Measurements from ENCODE around the gene NTMT1.

DNA sequence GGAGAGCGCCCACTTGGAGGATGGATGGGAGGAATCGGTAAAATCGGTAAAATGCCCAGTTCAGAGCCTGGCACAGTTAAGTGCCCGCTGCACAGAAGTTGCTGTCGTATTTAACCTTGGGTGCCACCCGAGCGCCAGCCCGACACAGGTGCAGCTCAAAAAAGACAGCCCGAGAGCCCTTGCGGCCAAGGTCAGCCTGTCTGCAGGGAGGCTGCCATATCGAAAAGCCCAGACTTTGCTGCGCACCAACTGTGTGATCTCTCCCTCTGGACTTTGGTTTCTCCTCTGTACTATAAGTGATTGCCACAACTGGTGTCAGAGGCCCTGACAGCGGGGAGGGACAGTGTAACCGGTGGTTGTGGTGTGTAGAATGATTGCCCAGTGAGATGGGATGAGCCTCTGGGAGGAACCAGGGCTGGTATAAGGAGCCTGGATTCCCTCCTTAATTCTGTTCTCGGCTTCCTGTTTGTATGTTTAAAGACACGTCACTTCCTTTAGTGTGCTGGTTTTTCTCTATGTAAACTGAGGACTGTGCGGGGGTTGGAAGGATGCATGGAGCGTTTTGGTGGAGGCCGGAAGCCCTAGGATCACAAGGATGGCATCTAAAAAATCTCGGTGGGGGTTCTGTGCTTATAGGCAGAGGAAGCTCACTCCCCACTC is 792 bp downstream of the NTMT1 start:
- TF ChIP-seq, protein P1, sequence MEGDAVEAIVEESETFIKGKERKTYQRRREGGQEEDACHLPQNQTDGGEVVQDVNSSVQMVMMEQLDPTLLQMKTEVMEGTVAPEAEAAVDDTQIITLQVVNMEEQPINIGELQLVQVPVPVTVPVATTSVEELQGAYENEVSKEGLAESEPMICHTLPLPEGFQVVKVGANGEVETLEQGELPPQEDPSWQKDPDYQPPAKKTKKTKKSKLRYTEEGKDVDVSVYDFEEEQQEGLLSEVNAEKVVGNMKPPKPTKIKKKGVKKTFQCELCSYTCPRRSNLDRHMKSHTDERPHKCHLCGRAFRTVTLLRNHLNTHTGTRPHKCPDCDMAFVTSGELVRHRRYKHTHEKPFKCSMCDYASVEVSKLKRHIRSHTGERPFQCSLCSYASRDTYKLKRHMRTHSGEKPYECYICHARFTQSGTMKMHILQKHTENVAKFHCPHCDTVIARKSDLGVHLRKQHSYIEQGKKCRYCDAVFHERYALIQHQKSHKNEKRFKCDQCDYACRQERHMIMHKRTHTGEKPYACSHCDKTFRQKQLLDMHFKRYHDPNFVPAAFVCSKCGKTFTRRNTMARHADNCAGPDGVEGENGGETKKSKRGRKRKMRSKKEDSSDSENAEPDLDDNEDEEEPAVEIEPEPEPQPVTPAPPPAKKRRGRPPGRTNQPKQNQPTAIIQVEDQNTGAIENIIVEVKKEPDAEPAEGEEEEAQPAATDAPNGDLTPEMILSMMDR (IDR thresholded peaks at IDR 0.05 in 8 of 11, conservative IDR thresholded peaks at IDR 0.05 in 3 of 11): no peak
- TF ChIP-seq POLR2A (IDR thresholded peaks at IDR 0.05): no peak
- no peak for TF ChIP-seq POLR2AphosphoS5 (IDR thresholded peaks at IDR 0.05)

Measured in spleen (tissue), 7 donors.